ENCODE measurements around the gene UMODL1.
A peak's percentile ranks its signal among the peaks of the same experiment; 100 is the strongest.

UMODL1 gene

DNA sequence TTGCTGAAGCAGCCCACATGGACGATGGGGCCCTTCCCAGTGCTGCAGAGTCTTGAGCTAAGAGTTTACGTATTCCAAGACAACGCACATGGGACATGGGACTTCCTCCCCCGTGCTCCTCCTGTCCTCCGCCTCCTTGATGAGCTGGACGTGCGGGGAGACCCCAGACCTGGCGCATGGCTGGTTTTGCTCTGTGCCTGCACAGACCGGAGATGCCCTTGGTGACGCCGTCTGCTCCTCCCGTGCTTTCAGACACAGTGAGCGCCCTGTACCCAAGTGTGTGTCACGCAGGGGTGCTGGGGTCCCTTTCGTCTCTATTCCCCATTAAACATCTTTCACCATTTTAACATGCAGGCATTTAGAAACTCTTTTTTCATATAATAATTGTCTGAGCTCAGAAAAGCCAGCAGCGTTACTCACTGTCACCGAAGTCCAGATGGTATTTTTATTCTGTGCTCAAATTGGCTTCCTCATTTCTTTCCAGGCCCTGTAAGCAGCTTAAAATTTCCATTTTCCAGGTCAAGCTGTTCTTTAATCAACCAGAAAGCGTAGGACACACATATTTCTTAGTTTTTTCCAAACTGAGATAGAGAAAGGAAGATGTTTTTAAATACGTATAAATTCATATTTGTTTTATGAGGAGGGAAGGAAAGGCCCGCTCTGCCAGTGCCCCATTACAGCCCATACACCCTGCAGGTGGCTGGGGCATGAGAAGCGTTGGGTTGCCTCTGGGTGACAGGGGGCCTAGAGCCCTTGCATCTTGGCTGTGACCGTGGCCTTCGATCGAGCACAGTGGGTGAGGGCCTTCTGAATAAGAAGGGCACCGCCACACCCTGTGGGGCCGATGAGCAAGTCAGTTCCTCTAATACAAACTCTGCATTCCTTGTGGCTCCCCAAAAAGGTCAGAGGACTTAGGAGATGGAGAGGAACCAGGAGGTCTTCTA is 43.0 kb upstream of the UMODL1 start:
- Histone ChIP-seq H3K4me2 (no peak overlapping the region), H3K27ac (no peak overlapping the region)

GRCh38 chr21:42028766-42029425 is 42.2 kb upstream of the UMODL1 start:
- Histone ChIP-seq H3K36me3 (no peaks in the 10 kb centered on the region), H3K4me2 (no peak overlapping the region), H3K9ac (no peak overlapping the region), H3K27me3 (no peaks in the 10 kb centered on the region), H3K27ac (no peak overlapping the region), H3K4me1 (peaks cover 8% of the 10 kb centered on the region; the same call in 1 of the 2 replicates), H3K9me3 (no peaks in the 10 kb centered on the region), H3K4me3 (no peak overlapping the region), H4K20me1 (no peaks in the 10 kb centered on the region)
- no peak for TF ChIP-seq Cebpa-rat (IDR thresholded peaks at IDR 0.05)

More for the DNA sequence above, 43.0 kb upstream of the UMODL1 start:
- no peak overlapping the region for H3K9ac ChIP-seq
- no peaks in the 10 kb centered on the region for H4K20me1 ChIP-seq
- H3K4me3 ChIP-seq, result no peak overlapping the region
- no peaks in the 10 kb centered on the region for H3K27me3 ChIP-seq
- TF ChIP-seq Cebpa-rat (IDR thresholded peaks at IDR 0.05), result no peak
- H3K9me3 ChIP-seq, result no peaks in the 10 kb centered on the region
- H3K4me1 ChIP-seq, result peaks cover 8% of the 10 kb centered on the region; the same call in 1 of the 2 replicates
- no peaks in the 10 kb centered on the region for H3K36me3 ChIP-seq

DNA sequence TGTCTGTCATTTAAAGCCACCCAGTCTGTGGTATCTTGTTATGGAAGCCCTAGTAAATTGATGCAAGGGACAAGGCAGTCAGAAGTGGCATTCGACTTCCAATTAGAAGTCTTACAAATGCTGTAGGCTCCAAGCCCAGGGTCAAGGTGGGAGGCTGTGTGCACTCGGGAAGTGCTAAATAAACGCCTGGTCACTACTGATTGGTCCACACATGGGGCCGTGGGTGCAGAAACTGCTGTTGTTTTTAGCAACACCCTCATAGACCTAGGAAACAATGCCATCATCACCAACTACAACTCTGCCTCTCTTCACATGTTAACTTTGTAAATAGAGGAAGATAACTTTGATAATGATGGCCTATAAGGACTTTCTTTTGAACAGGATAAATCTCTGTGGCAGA is 40.8 kb upstream of the UMODL1 start:
- no peak overlapping the region for H3K4me2 ChIP-seq
- H3K27ac ChIP-seq, result no peak overlapping the region
- no peak for TF ChIP-seq Cebpa-rat (IDR thresholded peaks at IDR 0.05)
- H3K4me1 ChIP-seq, result peaks cover 15% of the 10 kb centered on the region
- H3K9me3 ChIP-seq, result no peaks in the 10 kb centered on the region
- no peaks in the 10 kb centered on the region for H3K36me3 ChIP-seq
- H3K27me3 ChIP-seq, result no peaks in the 10 kb centered on the region
- no peak overlapping the region for H3K9ac ChIP-seq
- H3K4me3 ChIP-seq, result no peak overlapping the region
- H4K20me1 ChIP-seq, result no peaks in the 10 kb centered on the region

- H3K27ac ChIP-seq, result no peak overlapping the region
- H4K20me1 ChIP-seq, result no peaks in the 10 kb centered on the region
- no peak for TF ChIP-seq Cebpa-rat (IDR thresholded peaks at IDR 0.05)
- peak overlapping the region; percentile 31; the same call in 1 of the 2 replicates for H3K4me2 ChIP-seq
- no peak overlapping the region for H3K9ac ChIP-seq
- H3K4me3 ChIP-seq, result no peak overlapping the region
- H3K4me1 ChIP-seq, result peaks cover 15% of the 10 kb centered on the region
- H3K36me3 ChIP-seq, result no peaks in the 10 kb centered on the region
- no peaks in the 10 kb centered on the region for H3K9me3 ChIP-seq
- no peaks in the 10 kb centered on the region for H3K27me3 ChIP-seq
Observed at GRCh38 chr21:42031241-42031640, 39.9 kb upstream of the UMODL1 start.

GRCh38 chr21:42031816-42032215 is 39.3 kb upstream of the UMODL1 start:
- Histone ChIP-seq H3K36me3 (no peaks in the 10 kb centered on the region), H3K27me3 (no peaks in the 10 kb centered on the region), H3K27ac (no peak overlapping the region), H3K9ac (no peak overlapping the region), H3K4me2 (peak overlapping the region; percentile 31), H3K4me1 (peaks cover 15% of the 10 kb centered on the region), H3K9me3 (no peaks in the 10 kb centered on the region), H3K4me3 (no peak overlapping the region), H4K20me1 (no peaks in the 10 kb centered on the region)
- no peak for TF ChIP-seq Cebpa-rat (IDR thresholded peaks at IDR 0.05)

DNA sequence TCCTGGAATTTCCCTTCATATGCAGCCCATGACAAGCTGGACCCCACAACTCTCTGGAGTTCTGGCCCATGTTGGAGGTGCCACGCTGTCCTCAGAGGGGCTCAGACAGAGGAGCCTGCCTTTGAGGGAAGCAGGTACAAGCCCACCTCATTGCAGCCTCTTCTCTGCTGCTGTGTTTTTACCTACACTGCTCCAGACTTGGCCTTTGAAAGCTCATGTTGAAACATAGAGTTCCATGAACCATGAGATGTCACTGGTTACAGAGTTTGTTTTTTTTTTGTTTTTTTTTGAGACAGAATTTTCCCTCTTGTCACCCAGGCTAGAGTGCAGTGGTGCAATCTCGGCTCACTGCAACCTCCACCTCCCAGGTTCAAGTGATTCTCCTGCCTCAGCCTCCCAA is 38.9 kb upstream of the UMODL1 start:
- no peaks in the 10 kb centered on the region for H4K20me1 ChIP-seq
- H3K4me2 ChIP-seq, result peak overlapping the region; percentile 31

DNA sequence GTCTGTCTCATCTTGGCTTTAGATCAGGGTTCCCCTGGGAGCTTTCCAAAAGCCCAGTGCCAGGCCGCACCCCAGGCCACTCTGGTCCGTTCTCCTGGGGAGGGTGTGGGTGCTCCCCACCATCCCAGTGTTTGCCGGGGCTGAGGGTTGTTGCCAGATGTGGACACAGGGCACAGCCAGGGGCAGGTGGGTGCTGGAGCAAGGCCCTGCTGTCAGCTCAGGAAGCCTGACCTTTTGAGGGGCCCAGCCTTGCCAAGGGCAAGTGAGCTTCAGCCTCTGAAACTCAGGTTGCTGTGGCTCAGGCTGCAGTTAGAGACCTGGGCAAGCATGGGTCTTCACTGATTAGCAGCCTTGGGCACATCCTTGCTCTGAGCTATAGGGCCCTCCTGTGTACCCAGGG is 38.1 kb upstream of the UMODL1 start:
- Histone ChIP-seq H3K27ac (no peak overlapping the region), H3K4me3 (no peak overlapping the region), H4K20me1 (no peaks in the 10 kb centered on the region), H3K4me2 (no peak overlapping the region), H3K4me1 (peaks cover 15% of the 10 kb centered on the region), H3K9me3 (no peaks in the 10 kb centered on the region), H3K9ac (no peak overlapping the region), H3K36me3 (no peaks in the 10 kb centered on the region), H3K27me3 (no peaks in the 10 kb centered on the region)
- no peak for TF ChIP-seq Cebpa-rat (IDR thresholded peaks at IDR 0.05)

More for the DNA sequence above, 38.9 kb upstream of the UMODL1 start:
- H3K9me3 ChIP-seq, result no peaks in the 10 kb centered on the region
- H3K4me3 ChIP-seq, result no peak overlapping the region
- no peaks in the 10 kb centered on the region for H3K36me3 ChIP-seq
- TF ChIP-seq Cebpa-rat (IDR thresholded peaks at IDR 0.05), result no peak
- no peak overlapping the region for H3K27ac ChIP-seq
- peaks cover 15% of the 10 kb centered on the region for H3K4me1 ChIP-seq
- no peaks in the 10 kb centered on the region for H3K27me3 ChIP-seq
- no peak overlapping the region for H3K9ac ChIP-seq

GRCh38 chr21:42036313-42036712 is 34.8 kb upstream of the UMODL1 start:
- no peak overlapping the region for H3K9ac ChIP-seq
- H4K20me1 ChIP-seq, result no peaks in the 10 kb centered on the region
- H3K27ac ChIP-seq, result no peak overlapping the region
- H3K4me1 ChIP-seq, result peaks cover 35% of the 10 kb centered on the region
- H3K27me3 ChIP-seq, result no peaks in the 10 kb centered on the region
- TF ChIP-seq Cebpa-rat (IDR thresholded peaks at IDR 0.05), result no peak
- H3K4me2 ChIP-seq, result no peak overlapping the region
- no peak overlapping the region for H3K4me3 ChIP-seq
- H3K36me3 ChIP-seq, result no peaks in the 10 kb centered on the region
- no peaks in the 10 kb centered on the region for H3K9me3 ChIP-seq

GRCh38 chr21:42037516-42037915 is 33.6 kb upstream of the UMODL1 start:
- Histone ChIP-seq H3K4me1 (peaks cover 32% of the 10 kb centered on the region), H3K4me3 (no peak overlapping the region), H3K27ac (no peak overlapping the region), H3K36me3 (no peaks in the 10 kb centered on the region), H3K4me2 (no peak overlapping the region), H3K27me3 (no peaks in the 10 kb centered on the region), H3K9me3 (no peaks in the 10 kb centered on the region), H4K20me1 (no peaks in the 10 kb centered on the region), H3K9ac (no peak overlapping the region)
- TF ChIP-seq Cebpa-rat (IDR thresholded peaks at IDR 0.05), result no peak

- H3K9me3 ChIP-seq, result no peaks in the 10 kb centered on the region
- no peak overlapping the region for H3K4me2 ChIP-seq
- H3K27ac ChIP-seq, result no peak overlapping the region
- H3K36me3 ChIP-seq, result no peaks in the 10 kb centered on the region
- peaks cover 32% of the 10 kb centered on the region for H3K4me1 ChIP-seq
- no peaks in the 10 kb centered on the region for H3K27me3 ChIP-seq
- no peak overlapping the region for H3K9ac ChIP-seq
- no peak for TF ChIP-seq Cebpa-rat (IDR thresholded peaks at IDR 0.05)
- H3K4me3 ChIP-seq, result no peak overlapping the region
- no peaks in the 10 kb centered on the region for H4K20me1 ChIP-seq
Observed at GRCh38 chr21:42037943-42038342, 33.2 kb upstream of the UMODL1 start.

All from BLaER1 (cell line).